ENCODE measurements around the gene DRAM1.

DNA sequence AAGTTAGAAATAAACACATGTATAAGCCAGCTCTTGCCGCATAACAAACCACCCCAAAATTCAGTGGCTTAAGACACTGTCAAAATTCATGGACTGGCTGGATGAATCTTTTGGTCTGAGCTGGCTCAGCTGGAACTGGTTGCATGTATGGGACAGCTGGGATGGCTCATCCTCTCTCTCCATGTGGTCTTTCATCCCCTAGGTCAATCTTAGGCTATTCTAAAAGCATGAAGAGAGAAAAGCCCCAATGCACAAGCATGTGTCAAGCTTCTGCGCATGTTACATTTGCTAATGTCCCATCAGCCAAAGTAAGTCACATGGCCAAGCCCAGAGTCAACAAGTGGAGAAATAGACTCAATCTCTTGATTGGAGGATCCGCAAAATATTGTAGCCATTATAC lies 71.0 kb downstream of the DRAM1 start:
- TF ChIP-seq, protein P1, sequence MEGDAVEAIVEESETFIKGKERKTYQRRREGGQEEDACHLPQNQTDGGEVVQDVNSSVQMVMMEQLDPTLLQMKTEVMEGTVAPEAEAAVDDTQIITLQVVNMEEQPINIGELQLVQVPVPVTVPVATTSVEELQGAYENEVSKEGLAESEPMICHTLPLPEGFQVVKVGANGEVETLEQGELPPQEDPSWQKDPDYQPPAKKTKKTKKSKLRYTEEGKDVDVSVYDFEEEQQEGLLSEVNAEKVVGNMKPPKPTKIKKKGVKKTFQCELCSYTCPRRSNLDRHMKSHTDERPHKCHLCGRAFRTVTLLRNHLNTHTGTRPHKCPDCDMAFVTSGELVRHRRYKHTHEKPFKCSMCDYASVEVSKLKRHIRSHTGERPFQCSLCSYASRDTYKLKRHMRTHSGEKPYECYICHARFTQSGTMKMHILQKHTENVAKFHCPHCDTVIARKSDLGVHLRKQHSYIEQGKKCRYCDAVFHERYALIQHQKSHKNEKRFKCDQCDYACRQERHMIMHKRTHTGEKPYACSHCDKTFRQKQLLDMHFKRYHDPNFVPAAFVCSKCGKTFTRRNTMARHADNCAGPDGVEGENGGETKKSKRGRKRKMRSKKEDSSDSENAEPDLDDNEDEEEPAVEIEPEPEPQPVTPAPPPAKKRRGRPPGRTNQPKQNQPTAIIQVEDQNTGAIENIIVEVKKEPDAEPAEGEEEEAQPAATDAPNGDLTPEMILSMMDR (IDR thresholded peaks at IDR 0.05; ENCODE audit: insufficient read depth, low read length): no peak
- TF ChIP-seq SPI1 (IDR thresholded peaks at IDR 0.05; ENCODE audit: borderline replicate concordance, low read depth) (no peak), REST (IDR thresholded peaks at IDR 0.05; ENCODE audit: insufficient replicate concordance, low read depth) (no peak)

All from HL-60 (cell line).